Fibroblast of villous mesenchyme (primary cell): ENCODE measurements around the gene MOSMO. TPM values are rescaled to one million over a fixed set of nuclear protein-coding genes. Genes with fewer than 3 reads are reported as not detected.

Source experiments
- DNase-seq: peaks from one replicate; pipeline ENCODE4 v3.0.0-alpha.2; 2010; ENCODE audit warnings: low read depth
- H3K4me3 ChIP-seq: 2 replicates; pipeline ENCODE4 v1.5.1; 2011; ENCODE audit warnings: low read depth, mild to moderate bottlenecking, low read length
- CTCF ChIP-seq: IDR thresholded peaks from 2 replicates; pipeline ENCODE4 v1.5.1; 2012; ENCODE audit warnings: low read depth, mild to moderate bottlenecking, low read length; ENCODE audit not compliant: insufficient read depth
- total RNA-seq: library from RNA; depleted of rRNA; stranded (reverse); fragments of >200 nt; gene quantifications from 2 replicates; pipeline ENCODE4 v1.2.3, GENCODE V29; 2012

The MOSMO gene
- total RNA-seq, 1 donor, result 19.0 TPM

DNA sequence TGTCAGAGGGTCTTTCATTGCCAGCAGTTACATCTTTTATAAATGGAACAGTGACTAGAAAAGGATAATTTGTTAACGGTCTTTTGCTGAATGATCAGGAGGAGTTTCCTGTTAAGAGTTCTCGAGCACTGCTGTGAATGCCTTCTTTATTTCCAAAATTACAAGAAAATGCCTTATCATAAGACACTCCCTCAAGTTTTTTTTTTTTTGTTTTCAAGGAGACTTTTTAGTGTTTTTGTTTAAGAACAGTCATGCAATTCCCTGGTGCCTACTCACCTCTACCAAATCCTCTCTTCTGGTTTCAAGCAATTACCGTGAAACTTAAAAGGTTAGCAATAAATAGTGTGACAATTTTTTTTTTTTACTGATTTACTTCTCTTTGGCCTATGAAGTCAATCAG, 65.4 kb downstream of the MOSMO start:
- no peak overlapping the region for H3K4me3 ChIP-seq
- no peak for TF ChIP-seq CTCF
- no peak for DNase-seq

- no peak overlapping the region for H3K4me3 ChIP-seq
- DNase-seq, result no peak
- no peak for TF ChIP-seq CTCF
These were observed 67.3 kb downstream of the MOSMO start for GRCh38 chr16:22075043-22075757.

DNA sequence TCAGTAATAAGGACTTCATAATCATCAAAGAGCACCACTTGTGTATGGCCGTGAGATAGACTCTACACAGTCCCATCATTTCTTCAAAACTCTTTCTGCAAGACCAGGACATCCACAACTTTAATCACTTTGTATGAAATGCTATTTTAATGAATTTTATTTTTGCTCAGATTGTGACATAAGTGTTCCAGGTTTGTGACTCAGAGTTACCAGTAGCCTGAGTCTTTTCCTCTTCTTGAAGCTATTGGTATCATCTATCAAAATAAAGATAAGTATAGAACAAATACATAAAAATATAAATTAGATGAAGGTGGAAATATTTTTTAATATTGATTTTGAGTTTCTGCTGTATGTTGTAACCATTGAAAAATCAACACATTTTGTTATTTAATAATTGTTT, 67.9 kb downstream of the MOSMO start:
- TF ChIP-seq CTCF, result no peak
- DNase-seq, result no peak
- H3K4me3 ChIP-seq, result no peak overlapping the region

- TF ChIP-seq CTCF, result peak; percentile 84
These were observed 69.9 kb downstream of the MOSMO start for GRCh38 chr16:22077700-22078313.

DNA sequence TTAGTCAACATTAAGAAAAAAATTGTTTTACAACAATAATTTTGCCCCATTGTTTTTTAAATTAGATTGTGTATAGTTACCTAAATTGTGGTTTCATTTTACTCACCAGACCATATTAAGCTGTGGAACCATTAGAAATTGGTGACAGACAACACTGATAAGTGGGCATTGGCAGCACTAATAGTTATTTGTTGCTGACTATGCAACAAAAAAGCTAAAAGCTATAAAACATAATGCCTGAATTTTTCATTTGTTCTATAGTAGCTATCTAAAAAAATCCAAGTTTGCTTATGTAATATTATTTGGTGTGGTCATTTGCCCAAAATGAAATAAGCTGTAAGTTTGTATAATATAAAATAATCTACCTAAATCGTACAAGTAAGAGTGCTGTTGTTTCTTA, 70.7 kb downstream of the MOSMO start:
- no peak overlapping the region for H3K4me3 ChIP-seq
- no peak for DNase-seq
- TF ChIP-seq CTCF, result no peak

More at GRCh38 chr16:22077700-22078313, 69.9 kb downstream of the MOSMO start:
- peak; percentile 69 for DNase-seq
- H3K4me3 ChIP-seq, result no peak overlapping the region

DNA sequence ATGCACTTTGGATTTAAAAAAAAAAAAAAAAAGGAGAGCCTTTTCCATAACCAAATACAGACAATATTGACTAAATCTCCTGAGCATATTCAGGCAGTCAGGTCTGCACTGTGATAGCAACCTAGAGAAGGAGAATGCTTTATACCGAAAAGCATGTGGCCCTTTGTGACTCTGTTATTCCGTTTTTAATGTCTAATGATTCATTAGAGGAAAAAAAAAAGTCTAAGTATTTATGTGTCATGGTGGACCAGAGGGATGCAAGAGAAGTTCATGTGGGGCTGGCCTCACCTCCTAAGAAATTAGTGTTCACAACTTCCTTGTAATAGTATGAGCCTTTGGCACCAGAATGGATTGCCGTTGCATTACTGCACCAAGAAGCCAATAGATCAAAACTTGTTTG, 73.1 kb downstream of the MOSMO start:
- no peak overlapping the region for H3K4me3 ChIP-seq
- no peak for TF ChIP-seq CTCF
- no peak for DNase-seq
